Measurements from ENCODE around the gene FAM25G. TPM values are rescaled to one million over a fixed set of nuclear protein-coding genes. Genes with fewer than 3 reads are reported as not detected.

The FAM25G gene
- total RNA-seq, 1 donor from 2014 or later: not detected

DNA sequence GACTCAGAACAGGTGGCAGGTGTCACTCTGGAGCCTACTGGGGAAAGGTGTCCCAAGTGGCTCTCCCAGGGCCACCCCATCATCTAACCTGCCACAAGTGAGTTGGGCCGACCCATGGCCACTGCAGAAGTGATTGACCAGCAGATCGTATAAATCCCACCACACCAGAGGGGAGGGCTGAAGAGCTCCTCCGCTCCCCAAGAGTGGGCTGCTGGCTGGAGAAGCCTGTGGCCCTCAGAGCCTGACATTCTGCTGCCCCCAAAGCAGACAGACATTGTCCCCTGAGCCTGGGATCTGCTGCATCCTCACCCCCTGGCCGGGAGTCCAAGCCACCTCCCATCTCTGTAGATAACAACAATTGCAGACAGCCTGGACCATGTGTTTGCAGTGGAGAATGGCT lies 44.3 kb downstream of the FAM25G start:
- DNase-seq: no peak

DNA sequence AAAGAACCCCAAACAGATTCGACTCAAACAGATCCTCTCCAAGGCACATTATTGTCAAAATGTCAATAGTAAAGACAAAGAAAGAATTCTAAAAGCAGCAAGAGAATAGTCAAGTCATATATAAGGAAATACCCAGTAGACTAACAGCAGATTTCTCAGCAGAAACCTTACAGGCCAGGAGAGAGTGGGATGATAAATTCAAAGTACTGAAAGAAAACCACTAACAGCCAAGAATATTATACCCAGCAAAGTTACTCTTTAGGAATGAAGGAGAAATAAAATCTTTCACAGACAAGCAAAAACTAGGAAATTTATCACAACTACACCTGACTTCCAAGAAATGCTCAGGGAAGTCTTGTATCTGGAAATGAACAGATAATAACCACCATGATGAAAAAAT lies 45.8 kb downstream of the FAM25G start:
- no peak for DNase-seq

DNA sequence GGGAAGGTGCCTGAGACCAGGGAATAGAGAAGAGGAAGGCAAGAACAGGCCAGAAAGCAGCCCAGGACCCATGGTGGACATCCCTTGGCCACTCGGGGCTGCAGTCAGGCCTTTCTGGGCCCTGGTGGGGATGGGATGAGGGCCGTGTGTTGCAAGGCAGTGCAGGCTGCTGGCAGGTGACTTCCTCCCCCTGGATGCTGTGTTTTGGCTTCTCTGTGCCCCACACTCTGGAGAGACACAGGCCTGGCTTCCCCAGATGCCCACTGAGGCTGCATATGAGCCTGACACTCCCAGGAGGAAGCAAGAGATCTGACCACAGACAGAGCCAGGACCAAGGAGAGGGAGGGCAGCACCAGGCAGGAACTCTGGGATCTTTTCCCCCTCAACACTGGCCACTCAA lies 47.5 kb downstream of the FAM25G start:
- no peak for DNase-seq

DNA sequence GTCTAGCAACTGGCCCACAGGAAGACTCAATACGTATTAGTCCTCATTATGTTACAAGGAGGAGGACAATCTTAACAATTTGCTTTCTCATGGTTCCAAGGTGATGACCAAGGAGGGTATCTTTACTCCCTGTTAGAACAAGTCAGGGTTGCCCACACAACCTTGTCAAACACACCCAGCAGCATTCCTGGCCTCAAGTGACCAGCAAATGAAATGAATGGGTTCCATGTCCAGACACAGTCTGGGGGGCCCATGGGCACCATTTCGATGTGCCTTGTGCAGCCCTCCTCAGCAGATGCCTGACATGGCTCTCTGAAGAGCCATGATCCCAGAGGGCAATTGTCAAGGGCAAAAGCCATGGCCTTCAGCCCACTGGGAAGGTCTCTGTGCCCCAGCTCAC lies 48.4 kb downstream of the FAM25G start:
- no peak for DNase-seq

DNA sequence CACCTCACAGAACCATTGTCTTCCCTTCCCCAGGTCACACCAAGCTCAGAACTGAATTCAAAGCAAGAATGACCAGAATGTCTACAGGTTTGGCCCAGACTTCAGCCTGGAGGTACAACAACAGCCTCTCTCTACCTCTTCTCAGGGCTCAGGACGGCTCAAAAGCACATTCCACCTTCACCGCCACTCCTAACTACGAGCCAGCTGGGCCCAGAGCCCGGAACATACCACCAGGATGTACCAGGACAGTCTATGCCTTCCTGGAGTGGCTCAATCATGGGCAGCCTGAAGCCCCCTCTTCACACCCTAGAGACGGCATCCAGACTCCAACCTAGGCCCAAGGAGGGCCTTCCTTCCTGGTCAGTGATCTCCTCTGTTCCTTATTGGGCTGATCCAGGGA lies 49.1 kb downstream of the FAM25G start:
- DNase-seq: no peak

DNA sequence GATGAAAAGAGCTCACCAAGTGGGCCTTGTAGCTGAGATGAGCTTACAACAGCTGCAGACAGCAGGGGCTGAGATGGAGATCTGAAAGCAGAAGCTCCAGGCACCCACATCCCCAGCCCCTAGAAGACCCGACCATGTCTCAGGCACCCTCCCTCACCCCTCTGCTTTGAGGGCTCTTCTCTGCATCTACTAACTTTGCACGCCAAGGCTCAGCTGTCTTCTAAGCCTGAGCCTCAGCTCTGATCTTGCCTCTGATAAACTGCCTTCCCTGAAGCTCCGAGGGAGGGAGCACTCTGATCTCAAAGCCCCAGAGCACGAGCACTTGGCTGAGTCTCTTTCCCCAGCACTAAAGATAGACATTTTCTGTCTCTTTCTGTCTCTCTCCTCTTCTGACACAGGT lies 49.6 kb downstream of the FAM25G start:
- DNase-seq: no peak

DNA sequence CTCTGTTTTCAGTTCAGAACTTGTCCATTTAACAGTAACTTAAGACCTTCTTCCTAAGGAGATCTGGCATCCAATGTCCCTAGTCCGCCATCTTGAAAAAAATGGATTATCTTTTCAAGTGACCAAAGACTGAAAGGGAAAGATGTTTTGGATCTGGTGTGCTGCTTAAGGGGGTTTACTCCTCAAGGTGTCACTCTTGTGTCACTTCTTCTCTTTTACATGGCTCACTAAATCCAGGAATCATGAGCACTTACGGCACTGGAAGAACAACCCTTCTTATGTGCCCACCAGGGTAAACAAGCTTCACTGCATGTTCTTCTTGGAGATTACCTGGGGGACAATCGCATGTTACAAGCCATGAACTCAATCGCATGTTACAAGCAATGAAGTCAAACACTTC lies 51.3 kb downstream of the FAM25G start:
- DNase-seq: no peak

DNA sequence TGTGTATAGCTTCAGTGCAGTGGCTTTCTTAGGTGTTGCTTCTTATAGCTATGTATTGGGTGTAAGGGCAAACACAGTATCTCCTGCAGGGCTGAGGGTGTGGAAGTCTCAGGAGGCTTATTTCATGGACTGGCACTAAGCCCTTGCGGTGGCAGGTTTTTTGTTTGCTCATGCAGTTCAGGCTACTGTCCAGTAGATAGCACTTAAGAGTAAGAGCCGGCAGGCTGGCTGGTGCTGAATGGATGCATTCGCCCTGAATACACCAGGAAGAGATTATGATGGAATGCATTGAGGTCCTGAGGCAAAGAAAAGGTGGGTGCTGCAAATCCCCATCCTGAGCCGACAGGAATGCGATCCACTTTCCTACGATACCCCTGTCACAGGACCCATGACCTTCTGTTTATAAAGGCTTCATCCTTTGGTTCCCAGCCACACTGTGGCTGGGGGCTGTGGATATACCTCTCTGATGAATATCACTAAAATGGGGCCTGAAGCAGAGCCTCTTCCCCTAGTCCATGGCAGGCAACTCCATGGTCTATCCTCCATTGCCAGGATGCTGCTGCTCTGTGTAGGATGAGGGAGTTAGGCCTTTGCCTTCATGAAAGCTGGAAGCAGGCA lies 52.5 kb downstream of the FAM25G start:
- DNase-seq: peak; percentile 68

Other genes starting within 250 kb of the FAM25G start
- gene GDF10, start 191.5 kb downstream of the FAM25G start, total RNA-seq: not detected in 2 replicates
- not detected in 2 replicates for gene GDF2, start 169.2 kb downstream of the FAM25G start, total RNA-seq
- gene RBP3, start 143.3 kb downstream of the FAM25G start, total RNA-seq: not detected in 2 replicates
- under 0.01 and 0.28 TPM in 2 replicates for gene ZNF488, start 107.4 kb downstream of the FAM25G start, total RNA-seq
- not detected in 2 replicates for gene ANXA8, start 7.6 kb downstream of the FAM25G start, total RNA-seq
- gene AGAP9, start 31.9 kb upstream of the FAM25G start, total RNA-seq: 1.7 and 2.2 TPM in 2 replicates